GM18505 (cell line): ENCODE data around the gene SLC1A4.
"Not testable (repeated sequence)": the region's sequence is repeated elsewhere in the genome, so short reads cannot be mapped to it uniquely, and the experiment has no call there.

ENCODE experiments used
- ATAC-seq: cut with Tn5 transposase; IDR thresholded peaks from one replicate; pipeline ENCODE4 v1.9.1; 2021; ENCODE audit not compliant: unreplicated experiment
- POLR2A ChIP-seq: IDR thresholded peaks from 4 replicates; pipeline ENCODE4 v1.6.1; 2011; ENCODE audit warnings: borderline replicate concordance; ENCODE audit not compliant: insufficient read depth, insufficient read length; ENCODE audit errors: extremely low read depth

Gene SLC1A4

GRCh38 chr2:64952096-64952495, 37.1 kb upstream of the SLC1A4 start:
- TF ChIP-seq POLR2A = no peak
- no peak for ATAC-seq

GRCh38 chr2:64952511-64953482, 36.4 kb upstream of the SLC1A4 start:
- no peak for TF ChIP-seq POLR2A
- ATAC-seq = no peak

- ATAC-seq = no peak
- TF ChIP-seq POLR2A = no peak
Measured at GRCh38 chr2:64955467-64955866, 33.7 kb upstream of the SLC1A4 start.

- no peak for TF ChIP-seq POLR2A
- no peak for ATAC-seq
Measured at GRCh38 chr2:64957109-64957903, 31.9 kb upstream of the SLC1A4 start.

- TF ChIP-seq POLR2A = no peak
- no peak for ATAC-seq
Measured at GRCh38 chr2:64958556-64958955, 30.6 kb upstream of the SLC1A4 start.

GRCh38 chr2:64960819-64961218, 28.4 kb upstream of the SLC1A4 start:
- TF ChIP-seq POLR2A = no peak
- no peak for ATAC-seq

- not testable (repeated sequence) for ATAC-seq
Measured at GRCh38 chr2:64963138-64963537, 26.1 kb upstream of the SLC1A4 start.

- ATAC-seq = no peak
- TF ChIP-seq POLR2A = no peak
Measured at GRCh38 chr2:64963719-64964118, 25.5 kb upstream of the SLC1A4 start.

GRCh38 chr2:64966017-64966416, 23.2 kb upstream of the SLC1A4 start:
- TF ChIP-seq POLR2A = no peak
- no peak for ATAC-seq

- ATAC-seq = no peak
- no peak for TF ChIP-seq POLR2A
Measured at GRCh38 chr2:64966839-64967238, 22.4 kb upstream of the SLC1A4 start.

- no peak for TF ChIP-seq POLR2A
- no peak for ATAC-seq
Measured at GRCh38 chr2:64967601-64968000, 21.6 kb upstream of the SLC1A4 start.

GRCh38 chr2:64969086-64969485, 20.1 kb upstream of the SLC1A4 start:
- not testable (repeated sequence) for ATAC-seq

- ATAC-seq = no peak
- no peak for TF ChIP-seq POLR2A
Measured at GRCh38 chr2:64970495-64970894, 18.7 kb upstream of the SLC1A4 start.

GRCh38 chr2:64972426-64972825, 16.8 kb upstream of the SLC1A4 start:
- ATAC-seq = no peak
- no peak for TF ChIP-seq POLR2A

GRCh38 chr2:64972876-64973275, 16.3 kb upstream of the SLC1A4 start:
- no peak for ATAC-seq
- TF ChIP-seq POLR2A = no peak
